GM18526 (cell line): ENCODE results near the gene STIM2.

Source experiments
- POLR2A ChIP-seq: IDR thresholded peaks from 3 replicates; pipeline ENCODE4 v1.6.1; 2011; ENCODE audit not compliant: insufficient read length; ENCODE audit errors: extremely low read depth

Gene STIM2

DNA sequence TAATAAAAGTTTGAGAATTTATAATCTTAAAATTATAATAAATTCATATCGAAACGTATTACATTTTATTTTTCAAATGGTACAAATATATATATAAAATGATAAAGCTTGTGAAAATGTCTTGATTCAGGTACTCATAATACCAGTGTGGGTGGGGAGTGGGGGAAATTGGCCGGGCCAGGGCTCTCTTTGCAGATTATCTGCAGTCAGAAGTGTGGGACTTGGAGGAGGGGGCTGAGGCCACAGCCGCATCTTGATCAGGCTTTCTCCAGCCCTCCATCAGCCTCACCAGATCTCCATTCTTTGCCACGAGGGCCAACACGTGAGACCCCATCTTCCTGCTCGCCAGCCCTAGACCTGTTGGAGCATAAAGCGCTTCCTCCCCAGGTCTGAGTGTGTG lies 86.7 kb downstream of the STIM2 start:
- TF ChIP-seq POLR2A = no peak

DNA sequence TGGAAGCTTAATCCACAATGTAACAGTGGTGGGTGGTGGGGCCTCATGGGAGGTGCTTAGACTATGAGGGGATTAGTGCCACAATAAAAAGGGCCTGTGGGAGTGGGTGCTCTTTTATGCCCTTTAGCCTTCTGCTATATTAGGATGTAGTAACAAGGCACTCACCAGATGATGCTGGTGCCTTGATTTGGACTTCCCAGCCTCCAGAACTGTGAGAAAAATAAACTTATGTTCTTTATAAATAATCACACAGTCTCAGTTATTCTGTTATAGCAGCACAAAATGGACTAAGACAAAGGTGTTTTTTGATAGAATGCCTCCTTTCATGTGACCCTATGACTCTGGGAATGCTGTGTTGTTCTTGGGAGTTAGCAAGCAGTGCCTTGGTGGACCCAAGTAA lies 89.8 kb downstream of the STIM2 start:
- TF ChIP-seq POLR2A = no peak

DNA sequence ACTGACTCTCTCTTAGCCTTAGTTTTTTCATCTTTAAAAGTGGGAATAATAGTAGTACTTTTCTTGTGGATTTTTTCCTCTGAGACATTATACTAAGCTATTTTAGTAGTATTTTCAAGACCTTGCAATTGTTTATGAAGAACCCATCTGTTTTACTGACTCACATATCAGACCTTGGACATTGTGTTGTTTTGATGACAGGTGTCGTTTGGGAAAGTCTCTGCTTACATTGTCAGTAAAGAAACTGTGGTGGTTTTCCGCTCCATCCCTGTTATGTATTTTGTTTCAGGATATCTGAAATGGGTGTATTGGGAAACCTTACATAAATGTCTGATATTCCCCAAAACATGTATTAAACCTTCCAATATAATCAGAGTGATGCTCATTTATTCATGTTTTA lies 92.2 kb downstream of the STIM2 start:
- TF ChIP-seq POLR2A = no peak

DNA sequence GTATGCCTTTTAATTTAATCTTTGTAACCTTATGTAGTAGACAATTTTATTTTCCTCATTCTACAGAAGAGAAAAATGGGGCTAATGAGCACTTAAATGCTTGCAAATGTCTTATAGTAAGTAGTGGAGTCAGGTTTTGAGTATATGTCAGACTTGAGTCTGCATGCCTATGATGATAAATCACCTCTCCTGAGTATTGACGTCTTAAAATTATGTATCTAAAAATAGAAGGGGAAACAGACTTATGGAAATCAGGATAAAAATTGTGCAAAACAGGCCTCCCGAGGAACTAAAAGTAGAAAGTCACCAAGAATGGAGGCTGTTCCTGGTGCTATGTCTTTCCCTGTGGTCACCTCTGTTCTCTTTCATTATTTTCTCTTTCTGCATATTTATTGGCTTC lies 92.7 kb downstream of the STIM2 start:
- TF ChIP-seq POLR2A = no peak

DNA sequence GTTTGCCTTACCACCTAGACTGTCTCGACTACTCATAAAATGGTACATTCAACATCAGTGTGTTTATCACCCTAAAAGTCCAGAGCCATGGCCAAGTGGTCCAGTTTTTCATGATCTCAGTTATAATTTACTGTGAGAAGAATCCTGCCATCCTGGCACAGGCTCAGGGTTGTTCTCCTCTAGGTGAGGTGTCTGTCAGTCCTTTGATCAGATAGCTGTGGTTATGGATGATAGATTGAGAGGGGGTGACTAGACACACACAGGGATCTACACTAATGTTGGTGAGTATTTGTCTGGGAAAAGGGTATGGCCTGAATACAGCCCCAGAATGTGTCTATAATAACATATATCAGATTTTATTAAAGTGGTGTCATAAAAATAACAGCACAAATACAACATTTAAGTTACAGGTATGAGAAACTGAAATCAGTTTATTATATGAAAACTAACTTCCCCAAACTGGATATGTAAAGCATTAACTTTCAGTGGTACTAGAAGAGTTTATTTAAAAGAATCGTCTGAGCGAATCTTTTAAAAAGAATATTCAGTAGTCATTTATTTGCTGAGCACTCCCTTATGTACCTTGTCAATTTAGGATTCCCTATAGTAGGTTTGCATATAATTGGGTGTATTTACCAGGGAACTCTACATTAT lies 93.3 kb downstream of the STIM2 start:
- TF ChIP-seq POLR2A = no peak

- no peak for TF ChIP-seq POLR2A
These were observed 94.6 kb downstream of the STIM2 start for GRCh38 chr4:26955241-26955640.

GRCh38 chr4:26958925-26959653 lies 98.4 kb downstream of the STIM2 start:
- TF ChIP-seq POLR2A = no peak

GRCh38 chr4:26959654-26960047 lies 99.0 kb downstream of the STIM2 start:
- TF ChIP-seq POLR2A = no peak

DNA sequence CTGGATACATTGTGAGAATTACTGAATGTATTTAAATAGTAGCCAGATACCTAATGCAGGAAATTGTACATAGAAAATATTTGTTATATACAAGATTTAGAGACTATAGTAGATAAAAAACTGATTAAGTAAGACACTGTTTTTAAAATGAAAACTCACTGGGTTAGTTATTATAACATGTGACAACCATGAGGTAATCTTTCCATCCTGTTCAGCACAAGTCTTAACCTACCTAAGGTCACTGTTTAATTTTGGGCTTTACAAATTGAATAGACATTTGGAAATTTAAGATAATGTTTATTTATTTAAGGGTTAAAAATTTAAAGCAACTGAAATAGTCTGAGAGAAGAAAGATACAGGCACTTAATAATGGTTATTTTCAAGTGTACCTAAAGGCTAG lies 102.1 kb downstream of the STIM2 start:
- no peak for TF ChIP-seq POLR2A

DNA sequence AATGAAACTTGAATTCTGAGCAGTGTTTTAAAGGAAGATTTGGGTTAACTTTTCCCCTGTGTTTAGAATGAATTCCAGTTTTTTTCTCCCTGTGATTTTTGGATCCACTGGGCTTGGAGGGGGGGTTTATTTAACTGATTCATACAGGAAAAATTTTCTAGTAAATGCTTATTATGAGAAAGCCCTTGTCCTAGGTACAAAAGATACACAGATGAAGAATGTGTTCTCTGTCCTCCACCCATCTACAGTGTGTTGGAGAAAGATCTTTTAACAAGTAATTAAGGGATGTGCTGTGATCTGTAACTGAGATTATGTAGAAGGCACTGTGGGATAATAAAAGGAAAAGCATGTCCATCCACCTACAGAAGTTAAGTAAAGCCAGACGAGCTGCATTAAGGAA lies 103.9 kb downstream of the STIM2 start:
- no peak for TF ChIP-seq POLR2A

DNA sequence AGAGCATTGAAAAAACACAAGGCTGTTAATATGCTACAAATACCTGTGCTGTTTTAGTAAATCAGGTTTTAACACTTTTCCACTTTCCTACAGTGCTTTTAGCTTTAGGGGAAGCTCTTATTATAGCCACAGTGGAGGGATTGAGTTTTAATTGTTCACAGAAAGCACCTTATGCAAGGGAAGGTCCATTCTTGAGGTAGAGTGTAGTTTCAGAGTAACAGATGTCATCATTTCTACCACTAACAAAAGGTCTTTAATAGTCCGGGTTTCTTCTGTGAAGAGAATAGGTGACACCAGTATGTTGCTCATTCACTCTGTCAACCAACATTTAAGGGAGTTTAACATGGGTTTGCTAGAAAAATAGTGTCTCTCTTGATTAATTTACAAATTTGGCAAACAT lies 104.4 kb downstream of the STIM2 start:
- no peak for TF ChIP-seq POLR2A

GRCh38 chr4:26978387-26979053 lies 117.9 kb downstream of the STIM2 start:
- TF ChIP-seq POLR2A = no peak

- no peak for TF ChIP-seq POLR2A
These were observed 124.3 kb downstream of the STIM2 start for GRCh38 chr4:26984896-26985295.

GRCh38 chr4:26985873-26986272 lies 125.2 kb downstream of the STIM2 start:
- no peak for TF ChIP-seq POLR2A

- TF ChIP-seq POLR2A = no peak
These were observed 126.5 kb downstream of the STIM2 start for GRCh38 chr4:26987191-26987590.

DNA sequence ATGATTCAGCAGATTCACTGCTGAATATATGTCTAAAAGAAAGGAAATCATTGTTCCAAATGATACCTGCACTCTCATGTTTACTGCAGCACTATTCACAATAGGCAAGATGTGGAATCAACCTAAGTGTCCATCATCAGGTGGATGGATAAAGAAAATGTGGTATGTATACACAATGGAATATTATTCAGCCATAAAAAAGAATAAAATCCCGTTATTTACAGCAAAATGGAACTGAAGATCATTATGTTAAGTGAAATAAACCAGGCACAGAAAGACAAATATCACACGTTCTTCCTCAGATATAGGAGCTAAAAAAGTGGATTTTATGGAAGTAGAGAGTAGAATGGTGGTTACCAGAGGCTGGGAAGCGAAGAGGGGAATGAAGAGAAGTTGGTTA lies 130.4 kb downstream of the STIM2 start:
- TF ChIP-seq POLR2A = no peak
